Calu3 (cell line): ENCODE data around the gene EXOC6B. TPM values are rescaled to one million over a fixed set of nuclear protein-coding genes. Genes with fewer than 3 reads are reported as not detected.

Experiments used
- BruUV-seq: library from RNA; stranded (reverse); fragments of 400-500 nt; replicated peaks from 2 replicates; lab custom pipeline; 2021; lab: Mats Ljungman, UMichigan
- CTCF ChIA-PET: fragments of 300-600 bp; sonication (Branson Sonifier 250); formaldehyde crosslinking; loops from one replicate; lab custom pipeline; 2022; ENCODE audit warnings: antibody characterized with exemption; lab: Charles Lee
- DNase-seq: peaks from one replicate; pipeline ENCODE4 v3.0.0; 2022
- H3K27ac Mint-ChIP-seq: one replicate; pipeline ENCODE4 v1.8.0; 2022; ENCODE audit warnings: mixed read lengths; ENCODE audit not compliant: unreplicated experiment
- H3K27me3 Mint-ChIP-seq: one replicate; pipeline ENCODE4 v1.8.0; 2022; ENCODE audit warnings: mixed read lengths; ENCODE audit not compliant: unreplicated experiment
- H3K36me3 Mint-ChIP-seq: one replicate; pipeline ENCODE4 v1.8.0; 2022; ENCODE audit warnings: mild to moderate bottlenecking, moderate library complexity, mixed read lengths; ENCODE audit not compliant: insufficient read depth, unreplicated experiment
- H3K4me1 Mint-ChIP-seq: one replicate; pipeline ENCODE4 v1.8.0; 2022; ENCODE audit warnings: mild to moderate bottlenecking, low read depth, mixed read lengths; ENCODE audit not compliant: unreplicated experiment
- H3K4me3 Mint-ChIP-seq: one replicate; pipeline ENCODE4 v1.8.0; 2022; ENCODE audit warnings: mild to moderate bottlenecking, low read depth, moderate library complexity, mixed read lengths; ENCODE audit not compliant: unreplicated experiment
- H3K9me3 Mint-ChIP-seq: one replicate; pipeline ENCODE4 v1.8.0; 2022; ENCODE audit warnings: low read depth, mixed read lengths; ENCODE audit not compliant: unreplicated experiment
- CTCF ChIP-seq: fragments of 200-600 bp; IDR thresholded peaks from one replicate; pipeline ENCODE4 v1.8.0; 2022; ENCODE audit warnings: antibody characterized with exemption; ENCODE audit not compliant: unreplicated experiment
- intact Hi-C: fragments of 100-400 bp; cut with micrococcal nuclease; formaldehyde crosslinking; loops from one replicate; pipeline ENCODE4 v1.10.0; 2022; ENCODE audit not compliant: unreplicated experiment
- total RNA-seq: library from RNA; stranded (reverse); gene quantifications from 2 replicates; pipeline ENCODE4 v1.2.3, GENCODE V29; 2022

EXOC6B gene
- total RNA-seq, 1 experiment from 2014 or later, result 26.6 TPM

- CTCF ChIA-PET, result interaction anchor here (0.7 kb wide), 1 partner anchor 595 kb away, joined by 3 read pairs; no protein-coding TSS in a partner anchor
- BruUV-seq, result no TSS peak
- Mint-ChIP-seq H3K9me3 (peaks cover 10% of the 10 kb centered on the region), H3K36me3 (no peaks in the 10 kb centered on the region), H3K27ac (no peak overlapping the region), H3K4me1 (peaks cover 14% of the 10 kb centered on the region), H3K4me3 (no peak overlapping the region), H3K27me3 (no peaks in the 10 kb centered on the region)
- intact Hi-C loops, result no loop called here
- no peak for TF ChIP-seq CTCF
- DNase-seq, result no peak
These were observed 430.7 kb downstream of the EXOC6B start for GRCh38 chr2:72395096-72395495.

DNA sequence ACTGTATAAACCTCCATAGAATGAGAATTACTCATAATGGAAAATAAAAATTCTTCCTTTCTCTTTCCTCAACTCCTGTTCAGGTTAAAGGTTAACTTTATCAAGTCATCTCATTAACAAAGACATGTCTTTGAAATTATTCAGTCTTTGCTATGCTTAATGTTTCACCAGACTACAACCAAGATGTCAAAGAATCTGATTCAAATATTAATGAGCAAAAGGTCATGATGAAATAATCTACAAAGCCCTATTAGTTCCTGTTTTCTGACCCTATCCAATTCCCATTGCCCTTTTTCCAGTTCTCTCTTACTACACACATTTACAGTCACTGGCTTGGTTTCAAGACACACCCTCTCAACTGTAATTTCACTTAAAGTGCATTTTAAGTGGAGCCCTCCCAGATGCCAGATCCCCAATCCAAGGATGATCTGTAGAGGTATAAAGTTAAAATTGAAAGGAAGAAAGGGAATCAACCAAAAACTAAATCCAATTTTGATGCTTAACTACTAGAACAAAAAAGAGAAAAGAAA lies 431.2 kb downstream of the EXOC6B start:
- intact Hi-C loops, result no loop called here
- H3K27me3 Mint-ChIP-seq, result no peaks in the 10 kb centered on the region
- H3K4me3 Mint-ChIP-seq, result no peak overlapping the region
- H3K4me1 Mint-ChIP-seq, result peaks cover 14% of the 10 kb centered on the region
- BruUV-seq, result no TSS peak
- no peak for DNase-seq
- no peak overlapping the region for H3K27ac Mint-ChIP-seq
- H3K9me3 Mint-ChIP-seq, result peaks cover 7% of the 10 kb centered on the region
- TF ChIP-seq CTCF, result no peak
- CTCF ChIA-PET, result no interaction called here
- no peaks in the 10 kb centered on the region for H3K36me3 Mint-ChIP-seq

- no peak for DNase-seq
- Mint-ChIP-seq H3K36me3 (no peaks in the 10 kb centered on the region), H3K27me3 (no peaks in the 10 kb centered on the region), H3K9me3 (peaks cover 10% of the 10 kb centered on the region), H3K27ac (no peak overlapping the region), H3K4me1 (peaks cover 2% of the 10 kb centered on the region), H3K4me3 (no peak overlapping the region)
- no peak for TF ChIP-seq CTCF
- no TSS peak for BruUV-seq
- intact Hi-C loops, result no loop called here
- CTCF ChIA-PET, result no interaction called here
These were observed 436.4 kb downstream of the EXOC6B start for GRCh38 chr2:72389447-72389846.

GRCh38 chr2:72388263-72388662 lies 437.6 kb downstream of the EXOC6B start:
- intact Hi-C loops, result no loop called here
- no TSS peak for BruUV-seq
- H3K4me3 Mint-ChIP-seq, result no peak overlapping the region
- H3K27ac Mint-ChIP-seq, result no peak overlapping the region
- no peaks in the 10 kb centered on the region for H3K27me3 Mint-ChIP-seq
- H3K4me1 Mint-ChIP-seq, result no peaks in the 10 kb centered on the region
- no peak for TF ChIP-seq CTCF
- no peak for DNase-seq
- CTCF ChIA-PET, result no interaction called here
- peaks cover 10% of the 10 kb centered on the region for H3K9me3 Mint-ChIP-seq
- no peaks in the 10 kb centered on the region for H3K36me3 Mint-ChIP-seq
